ENCODE data around the gene TMCO4. TPM values are rescaled to one million over a fixed set of nuclear protein-coding genes. Genes with fewer than 3 reads are reported as not detected.

Gene TMCO4
- polyA plus RNA-seq, 1 experiment: 22.0 TPM

GRCh38 chr1:19650416-19651140 is 149.1 kb downstream of the TMCO4 start:
- POLR2A ChIA-PET: no interaction called here
- Histone ChIP-seq H3K4me3 (ENCODE audit: low read depth, low read length) (no peak overlapping the region), H3K27me3 (ENCODE audit: control insufficient read depth, insufficient read depth, low read length) (no peaks in the 10 kb centered on the region), H3K36me3 (ENCODE audit: control insufficient read depth, insufficient read depth, low read length) (peaks cover 6% of the 10 kb centered on the region)
- CTCF ChIA-PET: interaction anchor here (0.6 to 6.9 kb wide), 39 partner anchors 11 to 478 kb away, joined by 3 to 38 read pairs (median 4); no protein-coding TSS in a partner anchor
- no peak for DNase-seq (ENCODE audit: low read depth)
- no peak for TF ChIP-seq CTCF (IDR thresholded peaks at IDR 0.05; ENCODE audit: insufficient read depth, low read depth, low read length)

- ChIA-PET CTCF (interaction anchor here (0.6 to 6.9 kb wide), 13 partner anchors 13 to 394 kb away, joined by 3 to 38 read pairs (median 5); no protein-coding TSS in a partner anchor), POLR2A (no interaction called here)
- peak; percentile 36 for TF ChIP-seq CTCF (IDR thresholded peaks at IDR 0.05; ENCODE audit: insufficient read depth, low read depth, low read length)
- no peak overlapping the region for H3K4me3 ChIP-seq (ENCODE audit: low read depth, low read length)
- DNase-seq (ENCODE audit: low read depth): no peak
- H3K36me3 ChIP-seq (ENCODE audit: control insufficient read depth, insufficient read depth, low read length): no peaks in the 10 kb centered on the region; the same call in 1 of the 2 replicates
- no peaks in the 10 kb centered on the region for H3K27me3 ChIP-seq (ENCODE audit: control insufficient read depth, insufficient read depth, low read length)
Measured at GRCh38 chr1:19648689-19649088, 151.0 kb downstream of the TMCO4 start.

- TF ChIP-seq CTCF (IDR thresholded peaks at IDR 0.05; ENCODE audit: insufficient read depth, low read depth, low read length): no peak
- POLR2A ChIA-PET: no interaction called here
Measured at GRCh38 chr1:19648239-19648638, 151.5 kb downstream of the TMCO4 start.

GRCh38 chr1:19647643-19648042 is 152.1 kb downstream of the TMCO4 start:
- no peak for DNase-seq (ENCODE audit: low read depth)
- Histone ChIP-seq H3K4me3 (ENCODE audit: low read depth, low read length) (peak overlapping the region; percentile 24; the same call in 1 of the 2 replicates), H3K36me3 (ENCODE audit: control insufficient read depth, insufficient read depth, low read length) (no peaks in the 10 kb centered on the region; the same call in 1 of the 2 replicates), H3K27me3 (ENCODE audit: control insufficient read depth, insufficient read depth, low read length) (no peaks in the 10 kb centered on the region)
- POLR2A ChIA-PET: no interaction called here
- CTCF ChIA-PET: interaction anchor here (1.2 to 2.4 kb wide), 5 partner anchors 12 to 304 kb away, joined by 3 to 11 read pairs (median 5); no protein-coding TSS in a partner anchor
- no peak for TF ChIP-seq CTCF (IDR thresholded peaks at IDR 0.05; ENCODE audit: insufficient read depth, low read depth, low read length)

More at GRCh38 chr1:19648239-19648638, 151.5 kb downstream of the TMCO4 start:
- Histone ChIP-seq H3K4me3 (ENCODE audit: low read depth, low read length) (no peak overlapping the region), H3K36me3 (ENCODE audit: control insufficient read depth, insufficient read depth, low read length) (no peaks in the 10 kb centered on the region; the same call in 1 of the 2 replicates), H3K27me3 (ENCODE audit: control insufficient read depth, insufficient read depth, low read length) (no peaks in the 10 kb centered on the region)
- no peak for DNase-seq (ENCODE audit: low read depth)
- CTCF ChIA-PET: interaction anchor here (0.7 to 6.9 kb wide), 11 partner anchors 14 to 393 kb away, joined by 3 to 38 read pairs (median 5); no protein-coding TSS in a partner anchor
